H1 (cell line): ENCODE results near the gene ASTN1. TPM values are rescaled to one million over a fixed set of nuclear protein-coding genes. Genes with fewer than 3 reads are reported as not detected.

Experiments used
- CTCF ChIA-PET: fragments of 300-600 bp; sonication (Branson Sonifier 250); formaldehyde crosslinking; loops from one replicate; lab custom pipeline; 2021; ENCODE audit not compliant: partially characterized antibody; lab: Charles Lee
- POLR2A ChIA-PET: fragments of 300-600 bp; sonication (Branson Sonifier 250); formaldehyde crosslinking; loops from one replicate; lab custom pipeline; 2021; ENCODE audit warnings: inconsistent platforms; ENCODE audit not compliant: partially characterized antibody; lab: Charles Lee
- DNase-seq, 2 experiments: peaks; one replicate each; pipeline versions ENCODE4 v3.0.0 to v3.0.0-alpha.2; 2010 to 2022; ENCODE audit warnings: low spot score in 2 of 2, low read depth in 1 of 2, mixed read lengths in 1 of 2
- FAIRE-seq: peaks from 2 replicates; lab custom pipeline; 2011; peaks lifted over from hg19 to GRCh38; lab: Jason Lieb, UNC
- H2AFZ ChIP-seq: 2 replicates; pipeline ENCODE4 v1.8.1; 2012; ENCODE audit warnings: low read length, inconsistent platforms
- H2AK5ac ChIP-seq: 2 replicates; pipeline ENCODE4 v1.6.1; 2013; ENCODE audit warnings: low read depth, low read length
- H2BK120ac ChIP-seq: replicated peaks from 2 replicates; pipeline ENCODE3; 2013; ENCODE audit warnings: low read depth, low read length, inconsistent platforms
- H2BK12ac ChIP-seq: 2 replicates; pipeline ENCODE4 v1.6.1; 2013; ENCODE audit warnings: low read depth, low read length
- H2BK15ac ChIP-seq: 2 replicates; pipeline ENCODE4 v1.6.1; 2013; ENCODE audit warnings: low read length
- H2BK20ac ChIP-seq: 2 replicates; pipeline ENCODE4 v1.6.1; 2013; ENCODE audit warnings: low read length
- H2BK5ac ChIP-seq: 2 replicates; pipeline ENCODE4 v1.6.1; 2013; ENCODE audit warnings: low read depth, low read length
- H3K14ac ChIP-seq: 2 replicates; pipeline ENCODE4 v1.6.1; 2013; ENCODE audit warnings: inconsistent platforms; ENCODE audit not compliant: insufficient read length
- H3K18ac ChIP-seq: 2 replicates; pipeline ENCODE4 v1.6.1; 2013; ENCODE audit warnings: low read length; ENCODE audit errors: extremely low read depth
- H3K23ac ChIP-seq: 2 replicates; pipeline ENCODE4 v1.6.1; 2013; ENCODE audit warnings: inconsistent platforms; ENCODE audit not compliant: insufficient read length
- H3K23me2 ChIP-seq: 2 replicates; pipeline ENCODE4 v1.6.1; 2013; ENCODE audit warnings: low read depth, low read length
- H3K27ac ChIP-seq: 2 replicates; pipeline ENCODE4 v1.6.1; 2011; ENCODE audit warnings: low read depth, low read length, inconsistent platforms
- H3K27me3 ChIP-seq, 4 experiments: replicated peaks in 1 of 4; 1 replicate in 1 of 4; 2 replicates in 3 of 4; pipeline versions ENCODE4 v1.6.1 to v1.8.1; 2011 to 2013; ENCODE audit warnings: low read length in 3 of 4, mild to moderate bottlenecking in 3 of 4, inconsistent platforms in 2 of 4, mixed read lengths in 2 of 4, moderate library complexity in 1 of 4; ENCODE audit not compliant: control insufficient read depth in 3 of 4, insufficient read depth in 3 of 4; ENCODE audit errors: extremely low read depth in 1 of 4
- H3K36me3 ChIP-seq, 4 experiments: 2 replicates each; pipeline versions ENCODE4 v1.6.1 to v1.8.1; 2011 to 2013; ENCODE audit warnings: mild to moderate bottlenecking in 4 of 4, low read length in 3 of 4, moderate library complexity in 2 of 4, control low read depth in 1 of 4, inconsistent platforms in 1 of 4; ENCODE audit not compliant: insufficient read depth in 4 of 4, control insufficient read depth in 2 of 4
- H3K4ac ChIP-seq: replicated peaks from 2 replicates; pipeline ENCODE3; 2013; ENCODE audit warnings: low read length, low read depth, mixed read lengths, inconsistent platforms; ENCODE audit not compliant: insufficient read length
- H3K4me1 ChIP-seq, 4 experiments: replicated peaks in 1 of 4; 1 replicate in 1 of 4; 2 replicates in 3 of 4; pipeline versions ENCODE4 v1.6.1 to v1.8.1; 2011 to 2013; ENCODE audit warnings: low read length in 3 of 4, inconsistent platforms in 2 of 4, mixed read lengths in 1 of 4; ENCODE audit not compliant: insufficient read depth in 4 of 4, control insufficient read depth in 3 of 4
- H3K4me2 ChIP-seq, 2 experiments: 2 replicates each; pipeline versions ENCODE4 v1.6.1 to v1.8.1; 2011 to 2013; ENCODE audit warnings: low read depth in 2 of 2, low read length in 2 of 2, control low read depth in 1 of 2, inconsistent platforms in 1 of 2, mild to moderate bottlenecking in 1 of 2; ENCODE audit not compliant: insufficient read depth in 1 of 2
- H3K4me3 ChIP-seq, 4 experiments: fragments of 200-600, 300-600 bp in 1 of 4; sonication (generic), shearing (Covaris generic), sonication (Bioruptor Twin) in 1 of 4; 2 replicates each; pipeline versions ENCODE4 v1.5.1 to v1.8.1; 2011 to 2016; ENCODE audit warnings: low read length in 4 of 4, low read depth in 3 of 4, control low read depth in 2 of 4, inconsistent platforms in 2 of 4, mild to moderate bottlenecking in 2 of 4, mixed read lengths in 1 of 4, moderate library complexity in 1 of 4; ENCODE audit not compliant: insufficient read depth in 2 of 4; ENCODE audit errors: extremely low read depth in 1 of 4
- H3K56ac ChIP-seq: replicated peaks from 2 replicates; pipeline ENCODE3; 2013; ENCODE audit warnings: low read depth, mild to moderate bottlenecking, mixed read lengths, low read length, inconsistent platforms; ENCODE audit not compliant: insufficient read length
- H3K79me1 ChIP-seq: 2 replicates; pipeline ENCODE4 v1.6.1; 2013; ENCODE audit warnings: low read depth, low read length, control low read depth
- H3K79me2 ChIP-seq, 2 experiments: 2 replicates each; pipeline versions ENCODE4 v1.6.1 to v1.8.1; 2012 to 2013; ENCODE audit warnings: low read length in 2 of 2, mild to moderate bottlenecking in 2 of 2, inconsistent platforms in 1 of 2; ENCODE audit not compliant: insufficient read depth in 2 of 2, control insufficient read depth in 1 of 2
- H3K9ac ChIP-seq, 4 experiments: replicated peaks in 1 of 4; 1 replicate in 1 of 4; 2 replicates in 3 of 4; pipeline versions ENCODE4 v1.6.1 to v1.8.1; 2011 to 2013; ENCODE audit warnings: low read depth in 3 of 4, low read length in 3 of 4, control low read depth in 2 of 4, mild to moderate bottlenecking in 2 of 4, moderate library complexity in 2 of 4, inconsistent platforms in 1 of 4; ENCODE audit errors: extremely low read depth in 1 of 4
- H3K9me3 ChIP-seq, 2 experiments: 2 replicates each; pipeline versions ENCODE4 v1.6.1 to v1.8.1; 2012 to 2013; ENCODE audit warnings: mild to moderate bottlenecking in 2 of 2, moderate library complexity in 2 of 2, control low read depth in 1 of 2, inconsistent platforms in 1 of 2, low read depth in 1 of 2, low read length in 1 of 2, mixed read lengths in 1 of 2; ENCODE audit not compliant: insufficient read depth in 2 of 2
- H4K20me1 ChIP-seq, 2 experiments: replicated peaks in 1 of 2; 2 replicates each; pipeline versions ENCODE3 to v1.8.1; 2011 to 2013; ENCODE audit warnings: inconsistent platforms in 2 of 2, low read length in 2 of 2, mild to moderate bottlenecking in 1 of 2; ENCODE audit not compliant: insufficient read depth in 2 of 2, control insufficient read depth in 1 of 2
- H4K5ac ChIP-seq: 2 replicates; pipeline ENCODE4 v1.6.1; 2013; ENCODE audit warnings: low read length, low read depth, mixed read lengths, inconsistent platforms; ENCODE audit not compliant: insufficient read length
- H4K8ac ChIP-seq: 2 replicates; pipeline ENCODE4 v1.8.0; 2013; ENCODE audit warnings: mild to moderate bottlenecking, moderate library complexity, low read length, inconsistent platforms; ENCODE audit not compliant: insufficient read depth; ENCODE audit errors: extremely low read depth
- H4K91ac ChIP-seq: replicated peaks from 2 replicates; pipeline ENCODE3; 2013; ENCODE audit warnings: low read length, mixed read lengths, inconsistent platforms; ENCODE audit not compliant: insufficient read length
- BACH1 ChIP-seq: IDR thresholded peaks from 2 replicates; pipeline ENCODE4 v1.6.1; 2012; ENCODE audit warnings: low read length, improper control_type of control experiment
- FOSL1 ChIP-seq: IDR thresholded peaks from 2 replicates; pipeline ENCODE4 v1.6.1; 2011; ENCODE audit warnings: mild to moderate bottlenecking, low read depth, low read length, moderate library complexity; ENCODE audit not compliant: insufficient read depth
- MAX ChIP-seq: IDR thresholded peaks from 2 replicates; pipeline ENCODE4 v1.6.1; 2012; ENCODE audit warnings: inconsistent platforms
- PHF8 ChIP-seq: fragments of 200-600 bp; sonication (generic); conservative IDR thresholded peaks from 2 replicates; pipeline ENCODE4 v1.7.1; 2012; ENCODE audit warnings: low read depth, mild to moderate bottlenecking, inconsistent platforms, low read length, moderate library complexity
- SIRT6 ChIP-seq: IDR thresholded peaks from one replicate; pipeline ENCODE4 v1.7.1; 2012; ENCODE audit warnings: low read length, inconsistent platforms
- TAF7 ChIP-seq: optimal IDR thresholded peaks from 2 replicates; pipeline ENCODE3; 2011; ENCODE audit warnings: low read depth, mild to moderate bottlenecking, inconsistent platforms, low read length, moderate library complexity, borderline replicate concordance
- TCF12 ChIP-seq: IDR thresholded peaks from 2 replicates; pipeline ENCODE4 v1.6.1; 2011; ENCODE audit warnings: low read depth, mild to moderate bottlenecking, low read length
- WGBS, 2 experiments: shearing (Covaris generic) in 1 of 2; methylation state at CpG; one replicate each; pipeline versions ENCODE4 v1.1.6 to v1.1.7; 2013 to 2015; ENCODE audit warnings: low lambda C conversion rate in 2 of 2, mixed read lengths in 2 of 2, inconsistent platforms in 1 of 2, low coverage in 1 of 2, missing lambda C conversion rate in 1 of 2; ENCODE audit not compliant: insufficient replicate concordance in 2 of 2, insufficient coverage in 1 of 2, insufficient read length in 1 of 2; ENCODE audit errors: extremely low coverage in 1 of 2, missing lambda C conversion rate in 1 of 2; 5-methylcytosine and 5-hydroxymethylcytosine counted together
- polyA plus RNA-seq, 7 experiments: library from polyadenylated mRNA; depleted of rRNA in 3 of 7; stranded (reverse) in 5 of 7; unstranded in 2 of 7; fragments of >200 nt in 5 of 7; fragments of 200-250 nt in 2 of 7; gene quantifications; 1 replicate in 5 of 7; 2 replicates in 1 of 7; 4 replicates in 1 of 7; pipeline versions ENCODE4 v1.2.1 to v1.2.3, GENCODE V29; 2011 to 2013; ENCODE audit warnings: missing spikeins in 2 of 7, mixed read lengths in 2 of 7
- total RNA-seq: library from RNA; stranded (reverse); fragmentation: NEBNext Ultra II Directional; extraction: Animal tissue kit (Norgen Biotek cat#: 25700); gene quantifications from 2 replicates; pipeline ENCODE4 v1.2.1, GENCODE V29; 2021

Gene ASTN1
- total and polyA plus RNA-seq, 2 of the 8 experiments (the other 6 are each of a cell fraction or from before 2014, with no cell fraction given): 2.9 to 4.1 TPM

- Histone ChIP-seq H4K8ac (no peak overlapping the region), H4K5ac (no peak overlapping the region), H3K14ac (no peak overlapping the region), H2BK12ac (no peak overlapping the region), H4K91ac (no peak overlapping the region), H3K4ac (no peak overlapping the region), H4K20me1 (peaks cover 0 to 2% of the 10 kb centered on the region in 2 experiments), H2BK120ac (no peak overlapping the region), H3K79me2 (no peaks in the 10 kb centered on the region), H2AK5ac (no peak overlapping the region), H3K23me2 (no peaks in the 10 kb centered on the region), H3K27me3 (no peaks in the 10 kb centered on the region), H3K4me3 (no peak overlapping the region), H2BK5ac (no peak overlapping the region), H2BK20ac (no peak overlapping the region), H2BK15ac (no peak overlapping the region), H3K56ac (no peak overlapping the region), H3K18ac (no peak overlapping the region), H3K4me2 (no peak overlapping the region), H3K23ac (no peak overlapping the region), H3K79me1 (no peaks in the 10 kb centered on the region; the same call in 1 of the 2 replicates), H3K27ac (no peak overlapping the region), H3K9ac (no peak overlapping the region), H2AFZ (no peak overlapping the region), H3K9me3 (no peaks in the 10 kb centered on the region), H3K4me1 (no peaks in the 10 kb centered on the region), H3K36me3 (no peaks in the 10 kb centered on the region)
- FAIRE-seq (no peak), DNase-seq (no peak)
- ChIA-PET CTCF (interaction anchor here (0.6 to 3.3 kb wide), 8 partner anchors 8 to 207 kb away, joined by 3 to 8 read pairs (median 4); no protein-coding TSS in a partner anchor), POLR2A (interaction anchor here (0.5 kb wide), 1 partner anchor 49 kb away, joined by 3 read pairs; no protein-coding TSS in a partner anchor)
- WGBS, 2 experiments: 90% methylated on average over 4 of the region's 4 CpGs; no CpG with 5 or more reads in 1 of the 2 experiments
- no peak for TF ChIP-seq SIRT6
- no peak for TF ChIP-seq TAF7
- no peak for TF ChIP-seq FOSL1
- no peak for TF ChIP-seq BACH1
- TF ChIP-seq MAX: no peak
- no peak for TF ChIP-seq TCF12
- TF ChIP-seq PHF8: no peak
Observed at GRCh38 chr1:177119311-177119710, 45.2 kb downstream of the ASTN1 start.
